Ishikawa (cell line): ENCODE results near the gene CFLAR.

Source experiments
- CREB1 ChIP-seq: IDR thresholded peaks from 2 replicates; pipeline ENCODE4 v1.6.1; 2012; ENCODE audit warnings: low read depth
- EP300 ChIP-seq: IDR thresholded peaks from 2 replicates; pipeline ENCODE4 v1.6.1; 2012; ENCODE audit warnings: borderline replicate concordance
- FOXM1 ChIP-seq: IDR thresholded peaks from 2 replicates; pipeline ENCODE4 v1.6.1; 2012; ENCODE audit warnings: low read depth, borderline replicate concordance
- TAF1 ChIP-seq: IDR thresholded peaks from 2 replicates; pipeline ENCODE4 v1.6.1; 2012; ENCODE audit warnings: low read depth, mild to moderate bottlenecking

DNA sequence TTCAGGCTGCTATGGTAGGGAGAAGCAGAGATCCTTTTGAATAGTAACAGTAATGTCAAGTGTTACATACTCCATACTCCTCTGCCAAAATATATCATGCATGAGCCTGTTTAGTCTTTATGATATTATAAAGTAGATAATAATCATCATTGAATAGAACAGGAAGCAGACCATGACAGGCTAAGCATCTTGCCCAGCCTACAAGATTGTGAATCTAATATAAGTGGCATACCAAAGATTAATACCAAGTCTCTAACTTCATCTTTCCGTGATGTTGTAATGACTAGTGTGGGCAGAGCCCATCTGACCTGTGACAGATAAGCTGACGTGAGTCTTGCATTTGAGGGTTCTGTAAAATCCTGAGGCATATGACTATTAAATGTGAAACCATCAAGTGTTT, 31.1 kb upstream of the CFLAR start:
- no peak for TF ChIP-seq CREB1
- no peak for TF ChIP-seq FOXM1
- TF ChIP-seq TAF1 = no peak
- no peak for TF ChIP-seq EP300
